SH-SY5Y (cell line): ENCODE data around the gene USH1G.

Experiments
- GATA2 ChIP-seq: IDR thresholded peaks from 2 replicates; pipeline ENCODE4 v1.6.1; 2011; ENCODE audit warnings: mild to moderate bottlenecking, low read depth, low read length
- GATA3 ChIP-seq: IDR thresholded peaks from 2 replicates; pipeline ENCODE4 v1.6.1; 2011; ENCODE audit warnings: low read depth, mild to moderate bottlenecking, low read length, moderate library complexity

GRCh38 chr17:74924250-74924948 lies 1.3 kb upstream of the USH1G start, which contains the start of gene OTOP2:
- TF ChIP-seq GATA2, result no peak
- no peak for TF ChIP-seq GATA3
